DND-41 (cell line): ENCODE data around the gene AHNAK.

Source experiments
- ATAC-seq: fragments of 200-7000 bp; cut with Tn5 transposase; 3 replicates; pipeline ENCODE4 v1.9.1; 2021; ENCODE audit warnings: low read depth; ENCODE audit not compliant: insufficient read depth
- DNase-seq: peaks from one replicate; pipeline ENCODE4 v3.0.0-alpha.2; 2020
- H2AFZ ChIP-seq: 2 replicates; pipeline ENCODE4 v1.6.0; 2012; ENCODE audit warnings: low read depth, low read length
- H3K27ac ChIP-seq: 2 replicates; pipeline ENCODE4 v1.5.1; 2012; ENCODE audit warnings: low read length, inconsistent platforms
- H3K27me3 ChIP-seq: fragments of 200-600 bp; sonication (generic); 2 replicates; pipeline ENCODE4 v1.6.0; 2012; ENCODE audit warnings: low read length, mild to moderate bottlenecking, inconsistent platforms; ENCODE audit not compliant: insufficient read depth, poor library complexity
- H3K36me3 ChIP-seq: 2 replicates; pipeline ENCODE4 v1.5.1; 2012; ENCODE audit warnings: low read length, inconsistent platforms; ENCODE audit not compliant: insufficient read depth
- H3K4me1 ChIP-seq: 2 replicates; pipeline ENCODE4 v1.5.1; 2012; ENCODE audit warnings: mild to moderate bottlenecking, low read length; ENCODE audit not compliant: insufficient read depth
- H3K4me2 ChIP-seq: 2 replicates; pipeline ENCODE4 v1.6.0; 2012; ENCODE audit warnings: mild to moderate bottlenecking, moderate library complexity, low read length, inconsistent platforms; ENCODE audit not compliant: insufficient read depth
- H3K4me3 ChIP-seq, 2 experiments: fragments of 200-600 bp in 1 of 2; shearing (Covaris generic) in 1 of 2; 2 replicates each; pipeline ENCODE4 v1.5.1; 2012 to 2016; ENCODE audit warnings: inconsistent platforms in 2 of 2, low read length in 2 of 2, mild to moderate bottlenecking in 2 of 2, low read depth in 1 of 2, moderate library complexity in 1 of 2
- H3K79me2 ChIP-seq: 2 replicates; pipeline ENCODE4 v1.6.0; 2012; ENCODE audit warnings: low read length, inconsistent platforms; ENCODE audit not compliant: insufficient read depth
- H3K9ac ChIP-seq: 2 replicates; pipeline ENCODE4 v1.6.0; 2012; ENCODE audit warnings: low read depth, mild to moderate bottlenecking, inconsistent platforms, low read length, moderate library complexity
- H3K9me3 ChIP-seq: 2 replicates; pipeline ENCODE4 v1.5.1; 2012; ENCODE audit warnings: low read length, moderate library complexity, mild to moderate bottlenecking, inconsistent platforms; ENCODE audit not compliant: insufficient read depth, severe bottlenecking
- H4K20me1 ChIP-seq: 2 replicates; pipeline ENCODE4 v1.6.0; 2012; ENCODE audit warnings: low read length; ENCODE audit not compliant: insufficient read depth
- CTCF ChIP-seq: IDR thresholded peaks from 2 replicates; pipeline ENCODE4 v1.5.1; 2012; ENCODE audit warnings: borderline replicate concordance, low read length, moderate library complexity, mild to moderate bottlenecking; ENCODE audit not compliant: poor library complexity, severe bottlenecking; ENCODE audit errors: extremely low read depth
- EZH2 ChIP-seq: IDR thresholded peaks from 3 replicates; pipeline ENCODE4 v1.6.1; 2012; ENCODE audit warnings: borderline replicate concordance, low read depth, mild to moderate bottlenecking, moderate library complexity, low read length, inconsistent platforms; ENCODE audit not compliant: severe bottlenecking

The AHNAK gene

GRCh38 chr11:62579252-62579651 is 32.6 kb upstream of the AHNAK start:
- H3K4me1 ChIP-seq: peaks cover 23% of the 10 kb centered on the region
- peaks cover 68% of the 10 kb centered on the region for H3K36me3 ChIP-seq
- H4K20me1 ChIP-seq: no peaks in the 10 kb centered on the region; the same call in 1 of the 2 replicates
- H2AFZ ChIP-seq: no peak overlapping the region
- ATAC-seq: no peak
- H3K27me3 ChIP-seq: no peaks in the 10 kb centered on the region
- H3K27ac ChIP-seq: no peak overlapping the region
- H3K4me3 ChIP-seq: no peak overlapping the region
- no peak overlapping the region for H3K9ac ChIP-seq
- TF ChIP-seq CTCF (no peak), EZH2 (no peak)
- no peak overlapping the region for H3K4me2 ChIP-seq
- peaks cover 35% of the 10 kb centered on the region; the same call in 1 of the 2 replicates for H3K79me2 ChIP-seq
- no peak for DNase-seq
- H3K9me3 ChIP-seq: no peaks in the 10 kb centered on the region

GRCh38 chr11:62578541-62578940 is 31.9 kb upstream of the AHNAK start:
- Histone ChIP-seq H3K4me3 (no peak overlapping the region), H3K27ac (no peak overlapping the region), H3K9me3 (no peaks in the 10 kb centered on the region), H3K4me2 (no peak overlapping the region), H3K27me3 (no peaks in the 10 kb centered on the region), H3K36me3 (peaks cover 62% of the 10 kb centered on the region), H3K9ac (no peak overlapping the region), H3K79me2 (peaks cover 32% of the 10 kb centered on the region), H4K20me1 (no peaks in the 10 kb centered on the region; the same call in 1 of the 2 replicates), H2AFZ (no peak overlapping the region), H3K4me1 (peaks cover 23% of the 10 kb centered on the region)
- DNase-seq (no peak), ATAC-seq (no peak)
- no peak for TF ChIP-seq CTCF
- TF ChIP-seq EZH2: no peak

- H3K4me3 ChIP-seq: no peak overlapping the region
- peaks cover 10% of the 10 kb centered on the region for H4K20me1 ChIP-seq
- peaks cover 66% of the 10 kb centered on the region for H3K36me3 ChIP-seq
- peaks cover 43% of the 10 kb centered on the region for H3K79me2 ChIP-seq
- no peak overlapping the region for H3K9ac ChIP-seq
- no peak overlapping the region for H3K27ac ChIP-seq
- H3K4me1 ChIP-seq: peaks cover 30% of the 10 kb centered on the region
- no peaks in the 10 kb centered on the region for H3K9me3 ChIP-seq
- H2AFZ ChIP-seq: no peak overlapping the region
- TF ChIP-seq CTCF (no peak), EZH2 (no peak)
- ATAC-seq (no peak), DNase-seq (no peak)
- H3K27me3 ChIP-seq: no peaks in the 10 kb centered on the region
- no peak overlapping the region for H3K4me2 ChIP-seq
Measured at GRCh38 chr11:62577046-62577714, 30.6 kb upstream of the AHNAK start.
